KG1 (cell line): ENCODE measurements around the gene GOLGA8K.
"Not testable (repeated sequence)": the region's sequence is repeated elsewhere in the genome, so short reads cannot be mapped to it uniquely, and the experiment has no call there.

ENCODE experiments used
- DNase-seq: peaks from one replicate; lab custom pipeline; 2025; lab: John Stamatoyannopoulos, UW

The GOLGA8K gene

DNA sequence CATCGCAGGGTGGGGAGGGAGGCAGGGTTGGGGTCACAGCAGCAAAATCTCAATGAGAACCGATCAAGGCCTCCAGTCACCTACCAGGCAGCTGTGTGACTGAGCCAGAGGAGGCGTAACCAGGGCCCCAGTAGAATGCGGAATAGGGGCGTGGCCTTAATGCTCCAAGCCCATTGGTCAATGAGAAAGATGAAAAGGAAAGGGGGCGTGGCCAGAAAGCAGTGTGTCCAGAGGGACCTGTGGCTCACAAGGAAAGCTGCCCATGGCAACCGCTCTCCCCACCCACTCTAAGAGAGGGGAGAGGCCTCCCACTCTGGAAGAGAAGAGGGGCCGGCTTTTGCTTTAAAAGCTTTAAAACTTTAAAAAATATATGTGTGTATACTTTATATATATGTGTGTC, at the start of gene GOLGA8K:
Gene GOLGA8K, minus strand, starts transcription at position 101 of the 400 bp plus-strand sequence. Its CDS starts 98 bp downstream, at position 3.
- not testable (repeated sequence) for DNase-seq

DNA sequence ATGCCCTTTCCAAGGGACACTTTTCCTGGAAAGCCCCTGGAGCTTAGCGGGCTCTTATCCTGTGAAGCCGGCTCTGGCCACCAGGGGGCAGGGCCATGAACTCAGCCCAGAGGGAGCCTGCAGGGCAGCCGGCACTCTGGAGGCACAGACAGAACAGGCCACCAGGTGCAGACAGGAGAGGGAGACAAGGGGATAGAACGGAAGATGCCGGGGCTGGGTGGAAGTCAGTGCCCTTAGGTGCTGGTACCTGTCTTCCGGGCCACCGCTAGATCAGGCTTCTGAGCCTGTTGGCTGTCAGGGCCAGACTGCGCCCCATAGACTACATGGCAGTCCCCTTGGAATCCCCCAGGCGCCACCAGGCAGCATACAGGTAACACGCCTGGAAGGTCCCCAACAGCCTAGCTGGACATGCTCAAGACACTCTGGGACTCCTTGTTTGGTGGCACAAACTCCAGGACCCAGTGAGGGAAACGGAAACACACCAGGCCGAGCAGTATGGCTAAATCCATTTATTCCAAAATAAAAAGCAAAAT, 37.4 kb upstream of the GOLGA8K start:
- not testable (repeated sequence) for DNase-seq

- not testable (repeated sequence) for DNase-seq
These were observed 31.2 kb upstream of the GOLGA8K start for GRCh38 chr15:32434102-32434963.

DNA sequence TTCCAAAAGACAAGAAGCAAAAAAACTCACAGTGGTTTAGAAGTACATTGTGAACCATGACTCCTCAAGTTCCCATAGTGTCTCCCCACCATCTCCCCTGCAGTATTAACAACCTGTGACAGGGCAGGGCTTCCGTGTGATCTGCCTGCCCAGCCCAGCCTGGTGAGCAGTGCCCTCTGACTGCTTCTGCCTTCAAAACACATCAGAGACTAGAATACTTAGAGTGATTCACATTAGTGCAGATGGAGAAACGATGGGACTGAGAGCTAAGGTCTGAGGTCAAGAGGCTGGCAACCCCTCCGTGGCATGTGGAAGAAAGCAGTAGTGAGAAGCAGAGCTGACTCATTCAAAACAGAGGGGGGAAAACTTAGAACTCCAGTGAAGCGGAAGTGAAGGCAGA, 24.5 kb upstream of the GOLGA8K start:
- not testable (repeated sequence) for DNase-seq

- DNase-seq, result not testable (repeated sequence)
These were observed 23.4 kb upstream of the GOLGA8K start for GRCh38 chr15:32426511-32426910.

GRCh38 chr15:32407903-32408302, 4.8 kb upstream of the GOLGA8K start:
- not testable (repeated sequence) for DNase-seq

DNA sequence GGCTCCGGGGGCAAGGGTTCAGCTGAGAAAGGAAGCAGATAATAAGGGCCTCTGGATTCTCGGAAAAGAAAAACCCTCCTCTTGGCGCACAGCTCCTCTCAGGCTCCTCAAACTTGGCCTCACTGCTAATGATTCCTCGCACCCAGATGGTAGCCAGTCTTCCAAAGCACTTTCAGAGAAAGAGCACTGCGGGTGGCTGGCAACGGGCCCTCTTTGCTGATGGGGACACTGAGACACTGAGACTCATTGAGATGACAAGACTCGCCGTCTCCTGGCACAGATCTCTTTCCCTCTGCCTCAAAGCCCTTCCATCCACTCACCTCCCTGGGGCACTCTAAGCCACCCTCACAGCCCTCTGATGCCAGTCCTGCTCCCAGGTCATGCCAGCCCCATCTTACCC, 6.6 kb downstream of the GOLGA8K start:
- DNase-seq, result not testable (repeated sequence)

DNA sequence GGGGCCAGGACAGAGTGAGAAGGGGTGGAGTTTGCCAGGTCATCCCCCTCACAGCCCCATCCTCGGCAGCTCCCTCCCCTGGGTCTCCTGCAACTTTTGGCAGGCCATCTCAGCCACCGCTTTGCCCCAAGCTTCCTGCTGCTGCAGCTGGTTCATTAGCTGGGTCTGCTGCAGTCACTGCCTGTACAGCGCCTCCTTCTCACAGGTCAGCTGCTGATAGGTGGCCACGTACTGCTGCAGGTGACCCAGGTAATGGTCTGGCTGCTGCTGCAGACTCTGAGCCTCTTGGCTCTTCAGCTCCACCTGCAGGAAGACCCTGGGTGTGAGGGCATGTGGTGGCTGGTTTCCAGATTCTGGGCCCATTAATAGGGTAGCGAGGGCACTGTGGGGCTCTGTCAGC, 8.3 kb downstream of the GOLGA8K start:
- DNase-seq, result not testable (repeated sequence)

GRCh38 chr15:32388050-32388648, 14.9 kb downstream of the GOLGA8K start:
- not testable (repeated sequence) for DNase-seq

- DNase-seq, result not testable (repeated sequence)
These were observed 17.1 kb downstream of the GOLGA8K start for GRCh38 chr15:32385823-32386495.

DNA sequence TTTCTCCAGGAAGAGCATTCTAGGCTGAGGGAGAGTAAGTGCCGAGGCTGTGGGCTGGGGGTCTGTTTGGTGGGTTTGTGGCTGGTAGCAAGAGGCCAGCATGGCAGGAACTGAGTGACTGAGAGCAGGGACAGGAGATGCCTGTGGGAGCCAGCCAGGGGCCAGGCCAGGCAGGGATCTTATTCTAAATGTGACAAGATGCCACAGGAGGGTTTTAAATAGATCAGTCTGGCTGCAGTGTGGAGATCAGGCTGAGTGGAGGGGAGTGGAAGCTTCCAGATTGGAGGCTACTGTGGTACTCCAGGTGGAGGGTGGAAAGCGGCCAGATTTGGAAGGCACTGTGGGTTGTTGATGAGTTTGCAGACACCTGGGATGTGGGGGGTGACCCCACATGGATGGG, 28.9 kb downstream of the GOLGA8K start:
- DNase-seq, result not testable (repeated sequence)

GRCh38 chr15:32373707-32374106, 29.4 kb downstream of the GOLGA8K start:
- DNase-seq, result not testable (repeated sequence)

GRCh38 chr15:32372075-32372474, 31.0 kb downstream of the GOLGA8K start:
- not testable (repeated sequence) for DNase-seq

GRCh38 chr15:32370526-32370925, 32.6 kb downstream of the GOLGA8K start:
- DNase-seq, result not testable (repeated sequence)

DNA sequence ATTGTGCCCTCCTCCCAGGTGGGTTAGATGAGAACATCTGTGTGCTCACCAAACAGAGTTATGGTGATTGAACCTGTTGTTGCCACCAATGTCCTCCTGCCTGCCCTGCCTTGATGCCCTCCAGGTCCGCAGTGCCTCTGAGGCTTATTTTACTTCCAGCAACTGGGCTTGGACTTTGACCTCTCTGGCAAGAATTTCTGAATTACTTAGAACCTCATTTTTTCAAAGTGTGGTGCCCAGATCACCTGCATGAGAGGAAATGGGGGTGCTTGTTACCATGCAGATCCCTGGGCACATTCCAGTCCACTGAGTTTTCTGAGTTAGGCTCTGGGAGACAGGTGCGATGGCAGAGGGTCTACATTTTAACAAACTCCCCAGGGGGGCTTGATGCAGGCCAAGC, 33.0 kb downstream of the GOLGA8K start:
- not testable (repeated sequence) for DNase-seq

DNA sequence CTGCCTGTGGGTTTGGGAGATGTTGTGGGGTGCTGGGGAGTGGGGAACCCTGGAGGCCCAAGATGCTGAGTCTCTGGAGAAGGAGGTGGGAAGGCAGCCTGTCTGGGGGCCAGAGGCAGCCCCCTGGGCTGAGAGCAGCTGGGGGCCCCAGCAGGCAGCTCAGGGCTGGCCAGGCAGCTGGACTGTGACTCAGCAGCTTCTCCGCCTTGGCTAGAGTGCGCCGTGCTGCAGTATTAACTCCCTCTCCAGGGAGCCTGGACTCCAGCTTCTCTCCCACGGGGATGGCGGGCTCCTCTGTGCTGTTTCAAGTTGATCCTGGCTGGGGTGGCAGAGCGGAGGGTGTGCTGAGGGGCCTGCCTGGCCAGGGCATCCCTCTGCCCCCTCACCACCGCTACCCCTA, 36.6 kb downstream of the GOLGA8K start:
- DNase-seq, result not testable (repeated sequence)

- DNase-seq, result not testable (repeated sequence)
These were observed 37.1 kb downstream of the GOLGA8K start for GRCh38 chr15:32365955-32366354.

DNA sequence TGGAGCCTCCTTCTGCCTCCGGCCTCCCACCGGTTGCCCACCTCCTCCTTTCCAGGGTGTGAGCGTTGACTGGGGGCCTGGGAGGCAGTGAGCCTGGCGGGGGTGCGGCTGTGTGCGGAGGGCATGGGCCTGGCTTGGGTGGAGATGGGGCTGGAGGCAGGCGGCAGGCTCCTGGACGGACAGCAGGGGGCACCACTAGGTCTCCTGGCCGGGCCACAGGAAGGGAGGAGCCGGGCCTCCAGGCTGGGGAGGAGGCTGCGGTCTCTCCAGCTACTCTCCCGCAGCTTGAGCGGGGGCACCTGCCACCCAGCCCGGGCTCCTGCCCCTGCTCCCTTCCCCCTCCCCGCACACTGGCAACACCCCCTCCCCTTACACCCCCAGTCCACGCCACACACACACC, 38.1 kb downstream of the GOLGA8K start:
- not testable (repeated sequence) for DNase-seq

- not testable (repeated sequence) for DNase-seq
These were observed 39.6 kb downstream of the GOLGA8K start for GRCh38 chr15:32363449-32363848.

- not testable (repeated sequence) for DNase-seq
These were observed 41.4 kb downstream of the GOLGA8K start for GRCh38 chr15:32361662-32362061.

GRCh38 chr15:32358462-32358861, 44.6 kb downstream of the GOLGA8K start:
- not testable (repeated sequence) for DNase-seq

DNA sequence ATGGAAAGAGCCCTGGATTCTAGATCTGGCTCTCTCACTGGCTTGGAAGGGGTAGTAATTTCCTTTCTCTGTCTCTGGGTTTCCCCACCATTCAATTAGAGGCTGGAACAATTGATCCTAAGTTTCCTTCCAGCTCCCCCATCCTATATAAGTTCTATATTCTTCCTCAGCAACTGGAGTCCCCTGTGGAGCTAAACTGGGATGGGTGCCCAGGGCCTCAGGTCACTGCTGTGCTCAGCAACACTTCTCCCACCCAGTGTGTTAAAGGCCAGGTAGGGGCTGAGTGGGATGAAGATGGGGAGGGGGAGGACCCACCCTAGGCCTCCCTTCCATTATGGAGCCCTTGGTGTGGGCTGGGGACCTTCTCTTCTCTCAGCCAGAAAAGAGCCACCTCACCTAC, 46.2 kb downstream of the GOLGA8K start:
- DNase-seq, result not testable (repeated sequence)
